Stimulated activated CD4-positive, alpha-beta T cell treated with anti-CD3 and anti-CD28 coated beads, TNF-alpha, amount 100 ng/mL, for 48 hours (primary cell): ENCODE data around the gene SLC6A12.
A peak's percentile ranks its signal among the peaks of the same experiment; 100 is the strongest.
"Not testable (repeated sequence)": the region's sequence is repeated elsewhere in the genome, so short reads cannot be mapped to it uniquely, and the experiment has no call there.

Experiments
- DNase-seq, 3 donors: peaks; one replicate each; pipeline ENCODE4 v3.0.0-alpha.2; 2020; ENCODE audit warnings: low read depth in 3 of 3

SLC6A12 gene

GRCh38 chr12:197911-198695, 15.9 kb downstream of the SLC6A12 start:
- no peak for DNase-seq

- no peak for DNase-seq
Measured at GRCh38 chr12:197347-197746, 16.6 kb downstream of the SLC6A12 start.

- no peak for DNase-seq
Measured at GRCh38 chr12:196436-196835, 17.5 kb downstream of the SLC6A12 start.

- DNase-seq: no peak
Measured at GRCh38 chr12:195951-196350, 18.0 kb downstream of the SLC6A12 start.

GRCh38 chr12:195156-195555, 18.8 kb downstream of the SLC6A12 start:
- DNase-seq: no peak

GRCh38 chr12:194276-194675, 19.7 kb downstream of the SLC6A12 start:
- DNase-seq: no peak

- no peak for DNase-seq
Measured at GRCh38 chr12:193261-193660, 20.7 kb downstream of the SLC6A12 start.

GRCh38 chr12:191541-191940, 22.4 kb downstream of the SLC6A12 start:
- no peak for DNase-seq

- no peak for DNase-seq
Measured at GRCh38 chr12:190881-191280, 23.1 kb downstream of the SLC6A12 start.

- DNase-seq: no peak
Measured at GRCh38 chr12:189622-189962, 24.4 kb downstream of the SLC6A12 start.

- DNase-seq: peak; percentile 17 to 32 (median 21)
Measured at GRCh38 chr12:188910-189621, 24.9 kb downstream of the SLC6A12 start.

- DNase-seq: not testable (repeated sequence)
Measured at GRCh38 chr12:187986-188909, 25.7 kb downstream of the SLC6A12 start.

- no peak for DNase-seq
Measured at GRCh38 chr12:186006-186625, 27.8 kb downstream of the SLC6A12 start.

- no peak for DNase-seq
Measured at GRCh38 chr12:185576-185955, 28.4 kb downstream of the SLC6A12 start.

- no peak for DNase-seq
Measured at GRCh38 chr12:184811-185575, 29.0 kb downstream of the SLC6A12 start.

GRCh38 chr12:182381-182892, 31.5 kb downstream of the SLC6A12 start:
- no peak for DNase-seq

- no peak for DNase-seq
Measured at GRCh38 chr12:181921-182320, 32.0 kb downstream of the SLC6A12 start.

GRCh38 chr12:180445-180844, 33.5 kb downstream of the SLC6A12 start:
- DNase-seq: no peak

- DNase-seq: no peak
Measured at GRCh38 chr12:179885-180284, 34.1 kb downstream of the SLC6A12 start.

GRCh38 chr12:179131-179884, 34.6 kb downstream of the SLC6A12 start:
- no peak for DNase-seq
